Skeletal muscle tissue (tissue), 4 donors: ENCODE data around the gene ENAH. TPM values are rescaled to one million over a fixed set of nuclear protein-coding genes. Genes with fewer than 3 reads are reported as not detected.

ENCODE experiments used
- H3K27ac ChIP-seq: one replicate; pipeline ENCODE4 v1.7.0; 2013; ENCODE audit warnings: mild to moderate bottlenecking, low read depth, low read length, inconsistent platforms
- H3K27me3 ChIP-seq, 3 donors: one replicate each; pipeline ENCODE4 v1.7.0; 2013; ENCODE audit warnings: low read length in 3 of 3; ENCODE audit not compliant: control insufficient read depth in 3 of 3, insufficient read depth in 3 of 3
- H3K36me3 ChIP-seq, 3 donors: one replicate each; pipeline ENCODE4 v1.7.0; 2013; ENCODE audit warnings: low read length in 3 of 3; ENCODE audit not compliant: control insufficient read depth in 3 of 3, insufficient read depth in 3 of 3
- H3K4me1 ChIP-seq, 3 donors: one replicate each; pipeline ENCODE4 v1.7.0; 2013; ENCODE audit warnings: low read length in 3 of 3, mild to moderate bottlenecking in 3 of 3; ENCODE audit not compliant: control insufficient read depth in 3 of 3, insufficient read depth in 3 of 3
- H3K4me3 ChIP-seq, 3 donors: one replicate each; pipeline ENCODE4 v1.7.0; 2013; ENCODE audit warnings: low read length in 3 of 3
- H3K9ac ChIP-seq, 3 donors: one replicate each; pipeline ENCODE4 v1.7.0; 2013; ENCODE audit warnings: low read length in 3 of 3, mild to moderate bottlenecking in 3 of 3, moderate library complexity in 2 of 3, low read depth in 1 of 3
- H3K9me3 ChIP-seq, 3 donors: one replicate each; pipeline ENCODE4 v1.7.0; 2013; ENCODE audit warnings: low read length in 3 of 3; ENCODE audit not compliant: control insufficient read depth in 3 of 3
- total RNA-seq: library from RNA; depleted of rRNA; stranded (reverse); fragments of >200 nt; gene quantifications from one replicate; pipeline ENCODE4 v1.2.3, GENCODE V29; 2014
- donor health status: Osteomylitis.

ENAH gene
- total RNA-seq, 1 donor from 2014 or later = 38.6 TPM

GRCh38 chr1:225573216-225573615, 79.7 kb downstream of the ENAH start:
- no peak overlapping the region for H3K4me3 ChIP-seq
- H3K9ac ChIP-seq = no peak overlapping the region
- H3K27me3 ChIP-seq = no peaks in the 10 kb centered on the region
- H3K9me3 ChIP-seq = no peaks in the 10 kb centered on the region
- no peaks in the 10 kb centered on the region for H3K36me3 ChIP-seq
- no peak overlapping the region for H3K27ac ChIP-seq
- peaks cover 2 to 17% (median 8%) of the 10 kb centered on the region in 3 donors for H3K4me1 ChIP-seq

- Histone ChIP-seq H3K9me3 (no peaks in the 10 kb centered on the region), H3K36me3 (no peaks in the 10 kb centered on the region), H3K4me1 (peaks cover 0 to 17% (median 8%) of the 10 kb centered on the region in 3 donors), H3K27ac (no peak overlapping the region), H3K9ac (no peak overlapping the region), H3K4me3 (no peak overlapping the region), H3K27me3 (no peaks in the 10 kb centered on the region)
Observed at GRCh38 chr1:225572422-225572821, 80.5 kb downstream of the ENAH start.

GRCh38 chr1:225567789-225568188, 85.1 kb downstream of the ENAH start:
- Histone ChIP-seq H3K27me3 (no peaks in the 10 kb centered on the region), H3K9ac (no peak overlapping the region), H3K4me3 (no peak overlapping the region), H3K27ac (no peak overlapping the region), H3K9me3 (no peaks in the 10 kb centered on the region), H3K4me1 (peaks cover 4 to 7% (median 5%) of the 10 kb centered on the region in 3 donors), H3K36me3 (peaks cover 0 to 2% (median 0%) of the 10 kb centered on the region in 3 donors)

GRCh38 chr1:225565847-225566246, 87.1 kb downstream of the ENAH start:
- H3K27me3 ChIP-seq = no peaks in the 10 kb centered on the region
- H3K4me3 ChIP-seq = no peak overlapping the region
- peaks cover 0 to 2% (median 0%) of the 10 kb centered on the region in 3 donors for H3K36me3 ChIP-seq
- peaks cover 0 to 4% (median under 1%) of the 10 kb centered on the region in 3 donors for H3K4me1 ChIP-seq
- H3K9me3 ChIP-seq = no peaks in the 10 kb centered on the region
- H3K9ac ChIP-seq = no peak overlapping the region
- H3K27ac ChIP-seq = no peak overlapping the region

GRCh38 chr1:225561675-225562074, 91.2 kb downstream of the ENAH start:
- Histone ChIP-seq H3K36me3 (peaks cover 0 to 2% (median 0%) of the 10 kb centered on the region in 3 donors), H3K4me1 (peaks cover 0 to 4% (median 0%) of the 10 kb centered on the region in 3 donors), H3K27ac (no peak overlapping the region), H3K4me3 (no peak overlapping the region), H3K9ac (no peak overlapping the region), H3K9me3 (no peaks in the 10 kb centered on the region), H3K27me3 (no peaks in the 10 kb centered on the region)

DNA sequence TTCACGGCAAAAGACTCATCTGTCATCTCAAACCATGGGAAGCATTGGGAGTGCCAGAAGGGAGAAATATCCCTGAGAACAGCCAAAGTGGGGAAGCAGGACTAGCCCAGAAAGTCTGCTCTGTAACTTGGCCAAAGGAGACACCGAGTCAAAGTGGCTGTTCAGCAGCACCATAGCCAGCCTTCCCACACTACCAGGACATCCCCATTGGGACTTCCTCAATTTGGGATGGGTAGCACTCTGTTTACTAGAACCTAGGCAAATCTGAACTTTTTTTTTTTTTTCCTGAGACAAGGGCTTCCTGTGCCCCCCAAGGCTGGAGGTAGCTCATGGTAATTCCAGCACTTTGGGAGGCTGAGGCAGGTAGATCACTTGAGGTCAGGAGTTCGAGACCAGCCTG, 93.0 kb downstream of the ENAH start:
- Histone ChIP-seq H3K4me1 (no peaks in the 10 kb centered on the region), H3K27me3 (no peaks in the 10 kb centered on the region), H3K9me3 (no peaks in the 10 kb centered on the region), H3K36me3 (peaks cover 0 to 2% (median 0%) of the 10 kb centered on the region in 3 donors), H3K4me3 (no peak overlapping the region), H3K27ac (no peak overlapping the region), H3K9ac (no peak overlapping the region)

GRCh38 chr1:225559326-225559725, 93.6 kb downstream of the ENAH start:
- H3K27ac ChIP-seq = no peak overlapping the region
- H3K4me3 ChIP-seq = no peak overlapping the region
- H3K27me3 ChIP-seq = no peaks in the 10 kb centered on the region
- peaks cover 0 to 2% (median 0%) of the 10 kb centered on the region in 3 donors for H3K36me3 ChIP-seq
- no peaks in the 10 kb centered on the region for H3K9me3 ChIP-seq
- peaks cover 0 to 1% (median 0%) of the 10 kb centered on the region in 3 donors for H3K4me1 ChIP-seq
- H3K9ac ChIP-seq = no peak overlapping the region

DNA sequence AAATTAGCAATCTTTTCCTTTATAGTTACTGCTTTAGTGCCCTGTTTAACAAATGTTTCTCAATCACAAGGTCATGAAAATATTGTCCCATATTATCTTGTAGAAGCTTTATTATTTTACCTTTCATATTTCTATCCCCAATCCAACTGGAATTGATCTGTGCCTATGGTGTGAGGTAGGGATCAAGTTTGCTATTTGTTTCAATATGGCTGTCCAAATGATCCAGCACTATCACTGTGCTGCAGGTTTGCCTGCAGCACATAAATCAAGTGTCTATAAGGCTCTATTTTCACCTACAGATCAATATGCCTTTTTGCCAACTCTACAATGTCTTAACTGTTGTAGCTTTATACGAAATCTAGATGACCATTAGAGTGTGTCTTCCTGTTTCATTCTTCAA, 96.2 kb downstream of the ENAH start:
- H3K4me3 ChIP-seq = no peak overlapping the region
- H3K4me1 ChIP-seq = peaks cover 0 to 5% (median 2%) of the 10 kb centered on the region in 3 donors
- H3K36me3 ChIP-seq = no peaks in the 10 kb centered on the region
- H3K9me3 ChIP-seq = no peaks in the 10 kb centered on the region
- no peaks in the 10 kb centered on the region for H3K27me3 ChIP-seq
- H3K9ac ChIP-seq = no peak overlapping the region
- H3K27ac ChIP-seq = no peak overlapping the region

- Histone ChIP-seq H3K9ac (no peak overlapping the region), H3K9me3 (no peaks in the 10 kb centered on the region), H3K4me1 (peaks cover 0 to 7% (median 4%) of the 10 kb centered on the region in 3 donors), H3K4me3 (no peak overlapping the region), H3K36me3 (no peaks in the 10 kb centered on the region), H3K27ac (no peak overlapping the region), H3K27me3 (no peaks in the 10 kb centered on the region)
Observed at GRCh38 chr1:225555821-225556220, 97.1 kb downstream of the ENAH start.

- Histone ChIP-seq H3K4me3 (no peak overlapping the region), H3K36me3 (no peaks in the 10 kb centered on the region), H3K9ac (no peak overlapping the region), H3K4me1 (peaks cover 0 to 7% (median 7%) of the 10 kb centered on the region in 3 donors), H3K9me3 (no peaks in the 10 kb centered on the region), H3K27ac (no peak overlapping the region), H3K27me3 (no peaks in the 10 kb centered on the region)
Observed at GRCh38 chr1:225554216-225554812, 98.6 kb downstream of the ENAH start.
